ENCODE measurements around the gene MEGF10. TPM values are rescaled to one million over a fixed set of nuclear protein-coding genes. Genes with fewer than 3 reads are reported as not detected.

Gene MEGF10
- total and polyA plus RNA-seq, 12 donors = 0.94 to 45.1 (median 9.1) TPM

DNA sequence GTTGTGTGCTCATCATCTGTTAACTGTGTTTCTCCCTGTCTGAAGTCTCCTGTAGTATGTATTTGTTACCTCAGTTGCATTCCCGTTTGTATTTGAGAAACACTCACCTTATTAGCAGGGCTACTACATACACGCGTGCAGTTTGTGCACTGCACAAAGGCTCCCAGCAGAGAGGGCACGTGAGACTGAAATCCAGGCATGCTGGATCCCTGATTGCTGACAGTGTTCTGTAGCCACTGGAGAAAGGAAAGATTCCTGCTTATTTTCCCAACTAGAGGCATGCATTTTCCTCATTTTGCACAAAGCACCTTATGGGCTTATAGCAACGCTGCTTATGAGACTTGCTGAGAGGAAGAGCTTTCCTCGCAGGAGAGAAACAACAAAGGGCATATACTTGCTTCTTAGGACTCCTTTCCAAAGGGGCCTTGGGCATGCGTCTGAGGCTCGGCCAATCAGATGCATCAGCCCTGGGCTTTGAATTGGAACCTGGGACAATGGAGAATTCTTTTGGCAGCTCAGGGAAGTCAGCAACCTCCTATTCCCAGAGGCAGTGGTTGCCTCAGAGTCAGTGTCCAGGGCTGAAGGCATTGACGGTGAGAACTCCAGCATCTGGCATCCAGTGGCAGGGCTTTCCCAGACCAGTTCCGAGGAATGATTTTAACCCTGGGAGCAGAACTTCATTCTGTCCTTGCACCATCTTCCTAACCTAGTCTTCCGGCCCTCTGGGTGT, 9.9 kb upstream of the MEGF10 start:
- Histone ChIP-seq H3K36me3 (replicated peaks in 1 of 2) (no peaks in the 10 kb centered on the region), H3K27ac (no peak overlapping the region), H3K4me1 (replicated peaks in 1 of 2) (no peaks in the 10 kb centered on the region), H3K4me3 (no peak overlapping the region), H3K9me3 (replicated peaks in 1 of 3) (no peaks in the 10 kb centered on the region), H3K27me3 (no peaks in the 10 kb centered on the region)
- DNase-seq = no peak
- WGBS, 4 donors = 67 to 75% (median 72%) methylated on average over 9 to 11 of the region's 11 CpGs
- intact Hi-C loops (cut with DNase I) = no loop called here
- TF ChIP-seq POLR2A (IDR thresholded peaks at IDR 0.05) = no peak
- TF ChIP-seq, protein P1, sequence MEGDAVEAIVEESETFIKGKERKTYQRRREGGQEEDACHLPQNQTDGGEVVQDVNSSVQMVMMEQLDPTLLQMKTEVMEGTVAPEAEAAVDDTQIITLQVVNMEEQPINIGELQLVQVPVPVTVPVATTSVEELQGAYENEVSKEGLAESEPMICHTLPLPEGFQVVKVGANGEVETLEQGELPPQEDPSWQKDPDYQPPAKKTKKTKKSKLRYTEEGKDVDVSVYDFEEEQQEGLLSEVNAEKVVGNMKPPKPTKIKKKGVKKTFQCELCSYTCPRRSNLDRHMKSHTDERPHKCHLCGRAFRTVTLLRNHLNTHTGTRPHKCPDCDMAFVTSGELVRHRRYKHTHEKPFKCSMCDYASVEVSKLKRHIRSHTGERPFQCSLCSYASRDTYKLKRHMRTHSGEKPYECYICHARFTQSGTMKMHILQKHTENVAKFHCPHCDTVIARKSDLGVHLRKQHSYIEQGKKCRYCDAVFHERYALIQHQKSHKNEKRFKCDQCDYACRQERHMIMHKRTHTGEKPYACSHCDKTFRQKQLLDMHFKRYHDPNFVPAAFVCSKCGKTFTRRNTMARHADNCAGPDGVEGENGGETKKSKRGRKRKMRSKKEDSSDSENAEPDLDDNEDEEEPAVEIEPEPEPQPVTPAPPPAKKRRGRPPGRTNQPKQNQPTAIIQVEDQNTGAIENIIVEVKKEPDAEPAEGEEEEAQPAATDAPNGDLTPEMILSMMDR (IDR thresholded peaks at IDR 0.05) = no peak

DNA sequence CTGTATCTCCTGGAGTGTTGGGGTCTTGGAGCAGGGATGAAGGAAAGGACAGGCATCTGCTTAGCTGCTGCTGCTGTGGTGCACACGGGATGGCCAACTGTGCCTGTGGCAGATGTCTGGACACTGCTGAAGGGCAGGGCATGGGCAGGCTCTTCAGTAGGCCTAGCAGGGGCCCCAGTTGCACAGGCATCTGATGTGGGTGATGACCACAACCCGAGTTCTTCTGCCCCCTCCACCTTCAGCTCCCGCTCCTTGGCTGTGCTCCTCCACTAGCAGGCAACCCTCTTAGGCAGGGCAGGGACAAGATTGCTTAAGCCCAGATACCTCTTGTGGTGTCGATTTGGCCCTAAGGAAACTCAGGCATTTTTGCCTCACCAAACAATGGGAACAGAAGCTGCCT, 9.0 kb upstream of the MEGF10 start:
- intact Hi-C loops (cut with DNase I) = no loop called here
- TF ChIP-seq, protein P1 (IDR thresholded peaks at IDR 0.05) = no peak
- no peak for TF ChIP-seq POLR2A (IDR thresholded peaks at IDR 0.05)
- Histone ChIP-seq H3K4me3 (no peak overlapping the region), H3K27ac (no peak overlapping the region), H3K36me3 (replicated peaks in 1 of 2) (no peaks in the 10 kb centered on the region), H3K9me3 (replicated peaks in 1 of 3) (no peaks in the 10 kb centered on the region), H3K27me3 (no peaks in the 10 kb centered on the region), H3K4me1 (replicated peaks in 1 of 2) (no peaks in the 10 kb centered on the region)
- no peak for DNase-seq
- 86 to 91% (median 87%) methylated on average over 4 of the region's 4 CpGs for WGBS, 4 donors

DNA sequence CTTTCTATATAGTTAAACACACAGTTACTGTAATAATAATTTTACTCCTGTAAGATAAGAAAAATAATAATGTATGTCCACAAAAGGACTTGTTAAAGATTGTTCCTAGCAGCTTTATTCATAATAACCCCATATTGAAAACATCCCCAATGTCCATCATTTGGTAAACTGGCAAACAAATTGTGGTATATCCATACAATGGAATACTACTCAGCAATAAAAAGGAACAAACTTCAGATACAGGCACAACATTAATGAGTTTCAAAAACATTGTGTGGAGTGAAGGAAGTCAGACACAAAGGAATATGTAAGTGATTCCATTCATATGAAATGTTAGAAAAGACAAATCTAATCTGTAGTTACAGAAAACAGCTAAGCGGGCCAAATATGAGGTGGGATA, 1.9 kb upstream of the MEGF10 start:
- peaks cover 7% of the 10 kb centered on the region for H3K27me3 ChIP-seq
- intact Hi-C loops (cut with DNase I) = no loop called here
- H3K27ac ChIP-seq = no peak overlapping the region
- TF ChIP-seq, protein P1 (IDR thresholded peaks at IDR 0.05) = no peak
- no peak for TF ChIP-seq POLR2A (IDR thresholded peaks at IDR 0.05)
- no peaks in the 10 kb centered on the region for H3K36me3 ChIP-seq (replicated peaks in 1 of 2)
- no peak overlapping the region for H3K4me3 ChIP-seq
- no peaks in the 10 kb centered on the region for H3K9me3 ChIP-seq (replicated peaks in 1 of 3)
- 93 to 100% (median 98%) methylated on average over 1 of the region's 1 CpG for WGBS, 4 donors
- DNase-seq = no peak
- no peaks in the 10 kb centered on the region for H3K4me1 ChIP-seq (replicated peaks in 1 of 2)

DNA sequence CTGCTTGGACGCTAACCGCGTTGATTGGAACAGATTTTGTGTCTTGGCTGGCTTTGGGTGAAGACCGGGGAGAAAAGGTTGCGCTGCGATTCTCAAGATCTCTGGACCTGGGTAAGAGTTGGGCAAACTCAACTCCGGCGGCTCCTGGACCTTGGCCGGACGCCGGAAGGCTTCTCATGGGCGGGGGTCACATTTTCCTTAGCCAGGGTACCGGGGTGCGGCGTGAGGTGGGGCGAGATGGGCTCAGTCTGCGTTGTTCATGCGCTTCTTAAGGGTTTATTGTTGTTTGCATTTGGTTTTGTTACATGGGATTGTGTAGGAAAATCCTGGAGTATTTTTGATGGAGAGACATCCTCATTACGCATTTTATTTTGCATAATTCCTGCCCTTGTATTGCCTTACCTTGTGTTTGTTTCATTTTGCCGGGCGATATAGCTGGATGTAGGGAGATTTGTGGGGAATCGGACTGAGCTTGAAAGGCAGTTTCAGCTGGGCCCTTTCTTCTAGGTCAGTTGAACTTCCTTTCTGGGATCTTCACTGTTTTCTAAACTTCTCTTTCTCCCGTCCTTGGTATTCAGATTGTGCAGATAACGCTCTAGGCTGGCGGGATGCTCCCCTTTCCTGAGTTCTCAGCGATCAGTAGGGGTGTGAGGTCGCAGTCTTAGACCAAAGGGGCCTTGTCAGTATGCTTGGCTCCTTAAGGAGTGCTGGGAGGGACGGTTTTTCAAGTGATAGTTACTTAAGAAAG, 524 bp downstream of the MEGF10 start:
- DNase-seq = no peak
- peak overlapping the region in 2 of 5 donors; percentile 28 to 35 for H3K27ac ChIP-seq
- H3K36me3 ChIP-seq (replicated peaks in 1 of 2) = no peaks in the 10 kb centered on the region
- intact Hi-C loops (cut with DNase I) = loop anchor here in 1 of 2 donors (5.0 kb wide), 1 partner anchor 201 kb away; no protein-coding TSS in a partner anchor
- H3K4me3 ChIP-seq = peak overlapping the region in 2 of 4 donors; percentile 6 to 41
- WGBS, 4 donors = 12 to 14% (median 14%) methylated on average over 24 to 28 of the region's 28 CpGs
- H3K9me3 ChIP-seq (replicated peaks in 1 of 3) = no peaks in the 10 kb centered on the region
- no peaks in the 10 kb centered on the region for H3K4me1 ChIP-seq (replicated peaks in 1 of 2)
- TF ChIP-seq, protein P1 (IDR thresholded peaks at IDR 0.05) = no peak
- no peak for TF ChIP-seq POLR2A (IDR thresholded peaks at IDR 0.05)
- peaks cover 7% of the 10 kb centered on the region for H3K27me3 ChIP-seq
